GM19397 (cell line): ENCODE measurements around the gene PDE4B.
A peak's percentile ranks its signal among the peaks of the same experiment; 100 is the strongest.

Source experiments
- ATAC-seq: cut with Tn5 transposase; IDR thresholded peaks from one replicate; pipeline ENCODE4 v1.9.1; 2021; ENCODE audit warnings: mild to moderate bottlenecking, moderate library complexity; ENCODE audit not compliant: unreplicated experiment

Gene PDE4B

DNA sequence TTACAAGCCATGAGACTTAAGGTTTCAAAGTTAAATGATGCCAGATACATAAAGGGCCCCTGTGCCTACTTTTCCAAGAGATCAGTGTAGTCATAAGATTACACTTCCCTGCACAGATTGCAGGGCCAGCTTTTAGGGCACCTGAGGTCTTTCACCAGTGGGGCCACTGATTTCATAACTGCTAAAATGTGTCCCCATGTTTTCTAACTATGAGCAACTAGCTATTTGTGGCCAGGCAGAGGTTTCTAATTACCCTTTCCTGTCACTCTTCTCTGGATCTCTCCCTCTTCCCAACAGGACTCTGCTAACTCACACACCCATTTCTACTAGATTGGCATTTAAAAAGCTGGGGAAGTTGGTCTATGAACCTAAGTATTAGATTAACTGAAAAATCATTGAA is 534.2 kb downstream of the PDE4B start:
- ATAC-seq = no peak

DNA sequence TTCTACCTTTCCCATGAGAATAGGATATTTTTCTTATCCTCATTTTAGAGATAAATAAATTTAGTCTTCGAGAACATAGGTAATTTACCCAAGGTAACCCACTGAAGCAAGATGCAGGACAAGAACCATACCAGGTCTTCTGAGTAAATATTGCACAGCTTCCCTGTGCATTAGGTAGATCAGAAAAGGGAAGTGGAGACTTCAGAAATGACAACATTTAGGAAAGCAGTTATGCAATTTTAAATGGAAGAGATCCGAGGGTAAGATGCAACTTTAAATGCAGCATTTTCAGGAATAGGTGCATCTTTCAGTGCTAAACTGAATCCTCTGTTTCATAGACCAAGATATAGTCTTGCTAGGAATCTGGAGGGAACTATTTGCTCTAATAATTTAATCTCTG is 534.9 kb downstream of the PDE4B start:
- no peak for ATAC-seq

- ATAC-seq = no peak
Measured at GRCh38 chr1:66328896-66329295, 536.2 kb downstream of the PDE4B start.

DNA sequence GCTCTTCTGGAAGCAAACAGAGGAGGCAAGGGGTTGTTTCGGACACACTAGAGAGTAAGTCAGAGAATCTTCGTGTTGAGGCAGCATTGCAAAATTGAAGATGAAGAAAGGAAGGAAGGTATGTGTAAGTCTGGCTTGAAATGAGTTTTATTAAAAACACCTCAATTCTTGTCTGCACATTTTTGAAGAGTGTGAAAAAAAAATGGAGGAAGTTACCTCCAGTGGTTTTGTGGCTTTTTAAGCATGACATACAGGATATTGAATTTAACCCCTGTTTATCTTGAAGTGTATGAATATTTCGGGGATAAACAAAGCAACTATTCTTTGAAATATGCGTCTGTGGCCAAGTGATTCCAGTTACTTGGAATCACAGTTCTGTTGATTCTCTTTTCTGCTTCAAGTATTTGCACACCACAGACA is 538.0 kb downstream of the PDE4B start:
- ATAC-seq = no peak

DNA sequence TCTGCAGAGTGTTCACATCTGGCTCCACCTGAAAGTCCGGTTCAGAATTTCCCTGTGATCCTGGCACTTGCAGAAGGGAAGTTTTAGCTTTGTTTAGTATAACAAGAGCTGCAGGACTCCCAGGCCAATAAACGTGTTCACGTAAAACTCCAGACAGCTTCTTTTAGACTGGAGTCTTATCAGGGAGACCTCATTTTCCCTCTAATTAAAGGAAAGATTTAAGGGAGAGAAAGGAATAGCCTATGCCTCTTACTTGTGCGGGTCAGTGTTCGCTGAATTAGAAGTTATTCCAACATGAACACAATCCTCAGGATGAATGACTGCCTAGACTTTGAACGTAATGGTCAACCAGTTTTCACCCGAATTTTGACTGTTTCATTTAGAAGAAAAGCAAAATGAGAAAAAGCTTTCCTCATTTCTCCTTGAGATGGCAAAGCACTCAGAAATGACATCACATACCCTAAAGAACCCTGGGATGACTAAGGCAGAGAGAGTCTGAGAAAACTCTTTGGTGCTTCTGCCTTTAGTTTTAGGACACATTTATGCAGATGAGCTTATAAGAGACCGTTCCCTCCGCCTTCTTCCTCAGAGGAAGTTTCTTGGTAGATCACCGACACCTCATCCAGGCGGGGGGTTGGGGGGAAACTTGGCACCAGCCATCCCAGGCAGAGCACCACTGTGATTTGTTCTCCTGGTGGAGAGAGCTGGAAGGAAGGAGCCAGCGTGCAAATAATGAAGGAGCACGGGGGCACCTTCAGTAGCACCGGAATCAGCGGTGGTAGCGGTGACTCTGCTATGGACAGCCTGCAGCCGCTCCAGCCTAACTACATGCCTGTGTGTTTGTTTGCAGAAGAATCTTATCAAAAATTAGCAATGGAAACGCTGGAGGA is 539.2 kb downstream of the PDE4B start:
- peak; percentile 19 for ATAC-seq

DNA sequence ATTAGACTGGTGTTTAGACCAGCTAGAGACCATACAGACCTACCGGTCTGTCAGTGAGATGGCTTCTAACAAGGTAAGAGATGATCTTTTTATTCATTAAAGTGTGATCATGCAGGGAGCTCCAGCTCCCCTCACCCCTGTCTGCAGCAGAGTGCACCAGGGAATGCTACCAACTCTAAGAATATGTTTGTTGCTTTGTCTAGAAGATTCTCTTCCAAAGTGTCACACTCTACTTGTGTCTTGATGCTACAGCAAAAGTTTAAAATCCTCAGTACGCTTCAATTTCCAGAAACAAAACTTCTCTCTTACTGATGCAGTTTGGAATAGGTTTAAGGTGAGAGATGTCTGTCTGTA is 539.8 kb downstream of the PDE4B start:
- no peak for ATAC-seq

DNA sequence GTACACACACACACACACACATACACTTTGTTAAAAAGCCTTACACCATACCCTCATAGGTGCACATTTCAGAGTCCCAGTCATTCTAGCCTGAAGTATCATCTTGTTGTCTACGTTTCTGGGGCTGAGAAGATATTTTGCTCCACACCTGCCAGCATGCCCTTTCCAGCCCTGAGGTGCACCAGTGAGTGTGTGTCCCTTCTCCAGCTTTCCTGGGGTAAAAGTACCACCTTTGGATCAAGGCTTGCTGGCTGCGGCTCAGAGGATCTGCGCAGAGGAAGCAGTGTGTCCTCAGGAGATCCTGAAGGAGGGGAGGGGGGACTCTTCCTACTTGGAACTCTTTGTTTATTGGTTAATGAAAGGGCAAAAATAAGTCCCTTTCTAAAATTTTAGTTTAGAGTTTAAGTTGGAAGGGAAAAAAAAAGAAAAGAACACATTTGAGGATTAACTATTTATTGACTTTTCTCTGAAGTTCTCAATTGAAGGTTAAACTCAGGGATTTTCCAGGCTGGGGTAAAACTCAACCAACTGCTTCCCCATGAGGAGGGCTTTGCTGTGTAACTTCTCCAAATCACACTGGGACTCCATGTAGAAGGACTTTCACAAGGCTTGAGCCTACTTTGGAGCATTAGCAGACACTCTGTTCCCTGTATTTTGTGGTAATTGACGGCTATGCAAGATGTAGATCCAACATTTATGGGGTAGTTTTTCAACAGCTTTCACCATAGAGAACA is 540.9 kb downstream of the PDE4B start:
- ATAC-seq = no peak

DNA sequence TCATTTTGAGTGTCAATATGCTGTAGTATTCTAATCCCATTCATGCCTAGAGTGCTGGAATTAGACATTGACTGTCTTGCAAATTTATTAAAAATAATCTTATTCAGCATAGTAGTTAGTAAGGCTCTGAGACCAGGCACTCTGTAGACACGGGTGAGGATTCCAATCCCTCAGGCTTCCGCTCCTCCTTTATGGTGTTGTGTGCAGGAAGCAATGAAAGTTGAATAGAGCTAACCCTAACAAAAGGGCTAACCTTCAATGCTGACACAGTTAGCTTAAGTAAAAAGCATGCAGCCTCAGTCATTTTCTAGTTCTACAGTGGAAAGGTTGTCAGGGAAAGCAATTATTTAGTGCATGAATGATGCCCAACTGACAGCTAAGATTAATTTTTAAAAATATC is 541.6 kb downstream of the PDE4B start:
- no peak for ATAC-seq

DNA sequence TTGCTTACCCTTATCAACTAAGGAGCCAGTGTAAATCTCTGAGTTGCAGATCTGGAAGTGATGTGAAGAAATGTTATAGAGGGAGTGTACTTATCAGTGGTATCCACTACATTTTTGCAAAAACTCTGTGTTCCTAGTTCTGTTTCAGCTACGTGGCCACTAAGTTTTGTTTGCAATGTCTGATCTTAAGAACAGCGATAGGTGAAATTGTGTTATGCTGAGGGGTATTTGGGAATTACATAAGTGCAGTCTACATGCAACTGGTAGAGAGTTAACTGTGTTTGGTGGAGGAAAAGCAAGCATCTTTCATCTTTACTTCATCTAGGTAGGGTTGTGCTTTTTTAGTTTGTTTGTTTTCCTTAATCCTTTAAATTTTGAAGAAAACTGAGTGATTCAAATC is 542.4 kb downstream of the PDE4B start:
- no peak for ATAC-seq

- peak; percentile 80 for ATAC-seq
Measured at GRCh38 chr1:66335859-66336640, 543.4 kb downstream of the PDE4B start.

DNA sequence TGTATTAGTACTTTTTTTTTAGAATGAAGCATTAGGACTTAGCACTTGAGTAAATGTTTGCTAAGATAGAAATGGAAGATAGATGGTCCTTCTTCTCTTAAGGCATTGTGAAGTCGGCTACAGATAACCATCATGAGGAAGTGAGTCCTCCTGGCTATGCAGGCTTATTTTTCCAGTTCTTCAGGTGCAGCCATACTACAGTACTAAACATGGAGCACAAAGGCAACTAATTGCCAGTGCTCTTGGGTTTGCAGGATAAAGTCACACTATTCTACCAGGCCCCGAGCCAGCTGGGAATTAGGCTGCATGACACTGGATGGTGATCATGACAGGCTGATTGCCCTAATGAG is 543.9 kb downstream of the PDE4B start:
- no peak for ATAC-seq

- no peak for ATAC-seq
Measured at GRCh38 chr1:66337249-66337648, 544.6 kb downstream of the PDE4B start.

- no peak for ATAC-seq
Measured at GRCh38 chr1:66339944-66340343, 547.2 kb downstream of the PDE4B start.

DNA sequence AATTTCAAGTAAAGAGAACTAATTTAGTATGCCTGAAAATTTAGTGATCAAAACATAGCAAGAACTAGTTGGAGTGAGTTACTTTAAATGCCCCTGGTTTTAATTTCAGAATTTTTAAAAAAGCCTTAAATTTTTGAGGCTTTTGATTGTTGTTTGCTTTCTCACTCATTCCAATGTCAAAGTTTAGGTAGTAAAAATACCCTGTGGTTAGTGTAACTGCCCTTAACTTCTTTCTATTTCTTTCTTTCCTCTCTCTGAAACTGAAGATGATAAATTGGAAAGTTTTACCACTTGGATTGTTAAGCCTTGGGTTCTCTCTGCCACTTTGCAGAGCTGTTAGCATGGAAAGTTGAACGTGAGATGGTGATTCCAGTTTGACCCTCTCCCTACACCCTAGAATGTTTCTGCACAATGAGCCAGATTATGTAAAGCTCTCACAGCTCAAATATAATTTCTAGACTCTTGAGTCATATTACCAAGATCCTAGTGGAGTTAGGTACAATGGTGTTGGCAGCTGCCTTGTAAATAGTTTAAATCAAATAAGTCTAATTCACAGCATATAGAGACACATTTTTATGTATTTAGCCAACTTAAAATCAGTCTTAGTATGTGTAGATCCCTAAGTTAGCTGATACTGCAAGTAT is 548.9 kb downstream of the PDE4B start:
- no peak for ATAC-seq

- ATAC-seq = no peak
Measured at GRCh38 chr1:66342707-66343106, 550.0 kb downstream of the PDE4B start.

GRCh38 chr1:66343569-66344325 is 551.1 kb downstream of the PDE4B start:
- ATAC-seq = no peak

- ATAC-seq = no peak
Measured at GRCh38 chr1:66346057-66346795, 553.5 kb downstream of the PDE4B start.

- no peak for ATAC-seq
Measured at GRCh38 chr1:66346873-66347272, 554.2 kb downstream of the PDE4B start.

- no peak for ATAC-seq
Measured at GRCh38 chr1:66348776-66349175, 556.1 kb downstream of the PDE4B start.

DNA sequence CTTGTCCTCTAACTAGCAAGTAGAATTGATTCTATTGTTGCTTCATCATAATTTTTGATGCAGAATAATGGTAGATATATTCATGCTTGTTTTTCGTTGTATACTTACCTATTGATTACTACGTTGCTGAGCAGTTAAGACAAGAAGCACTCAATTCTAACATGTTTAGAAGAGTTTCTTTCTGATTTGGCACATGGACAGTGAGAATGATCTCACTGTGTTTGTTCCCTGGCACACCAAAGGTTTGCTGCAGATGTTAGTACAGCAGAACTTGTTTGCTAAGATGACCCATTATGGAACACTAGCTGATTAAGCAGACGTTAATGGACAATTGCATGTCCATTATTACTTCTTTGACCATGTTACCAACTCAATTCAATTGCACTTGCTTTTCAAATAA is 556.5 kb downstream of the PDE4B start:
- ATAC-seq = no peak
